Fibroblast of lung (primary cell): Measurements from ENCODE around the gene SLC41A1. TPM values are rescaled to one million over a fixed set of nuclear protein-coding genes. Genes with fewer than 3 reads are reported as not detected.

Experiments
- DNase-seq, 2 donors: peaks; one replicate each; pipeline versions ENCODE4 v3.0.0 to v3.0.0-alpha.2; 2010; ENCODE audit warnings: low read depth in 2 of 2
- H2AFZ ChIP-seq: 2 replicates; pipeline ENCODE4 v1.5.1; 2012; ENCODE audit warnings: low read length, control low read depth, inconsistent platforms
- H3K27ac ChIP-seq: 2 replicates; pipeline ENCODE4 v1.5.1; 2011; ENCODE audit warnings: low read length, control low read depth; ENCODE audit not compliant: insufficient read depth
- H3K27me3 ChIP-seq: 2 replicates; pipeline ENCODE4 v1.5.1; 2011; ENCODE audit warnings: mild to moderate bottlenecking, low read length; ENCODE audit not compliant: control insufficient read depth, insufficient read depth
- H3K36me3 ChIP-seq: 2 replicates; pipeline ENCODE4 v1.5.1; 2011; ENCODE audit warnings: low read length; ENCODE audit not compliant: control insufficient read depth, insufficient read depth
- H3K4me1 ChIP-seq: 2 replicates; pipeline ENCODE4 v1.5.1; 2011; ENCODE audit warnings: low read length; ENCODE audit not compliant: control insufficient read depth, insufficient read depth; ENCODE audit errors: extremely low read depth
- H3K4me2 ChIP-seq: 2 replicates; pipeline ENCODE4 v1.5.1; 2011; ENCODE audit warnings: low read length, control low read depth; ENCODE audit not compliant: insufficient read depth; ENCODE audit errors: extremely low read depth
- H3K4me3 ChIP-seq, 4 experiments: fragments of 200-600 bp in 1 of 4; sonication (generic) in 1 of 4; replicated peaks in 1 of 4; 2 replicates each; pipeline ENCODE4 v1.5.1; 2011 to 2016; ENCODE audit warnings: low read length in 4 of 4, low read depth in 3 of 4, mild to moderate bottlenecking in 3 of 4, control low read depth in 2 of 4, inconsistent platforms in 1 of 4, mixed read lengths in 1 of 4; ENCODE audit not compliant: insufficient read depth in 1 of 4; ENCODE audit errors: control extremely low read depth in 1 of 4
- H3K79me2 ChIP-seq: 2 replicates; pipeline ENCODE4 v1.5.1; 2012; ENCODE audit warnings: mild to moderate bottlenecking, low read length, inconsistent platforms; ENCODE audit not compliant: control insufficient read depth, insufficient read depth
- H3K9ac ChIP-seq: 2 replicates; pipeline ENCODE4 v1.5.1; 2011; ENCODE audit warnings: mild to moderate bottlenecking, low read length, control low read depth; ENCODE audit not compliant: insufficient read depth
- H3K9me3 ChIP-seq: 2 replicates; pipeline ENCODE4 v1.5.1; 2012; ENCODE audit warnings: low read depth, low read length; ENCODE audit not compliant: control insufficient read depth, insufficient read depth
- H4K20me1 ChIP-seq: 2 replicates; pipeline ENCODE4 v1.5.1; 2011; ENCODE audit warnings: low read length; ENCODE audit not compliant: control insufficient read depth, insufficient read depth; ENCODE audit errors: extremely low read depth
- CTCF ChIP-seq, 2 donors: IDR thresholded peaks in 1 of 2; conservative IDR thresholded peaks in 1 of 2; 1 replicate in 1 of 2; 2 replicates in 1 of 2; pipeline ENCODE4 v1.5.1; 2011 to 2012; ENCODE audit warnings: low read length in 2 of 2, control low read depth in 1 of 2, inconsistent platforms in 1 of 2, low read depth in 1 of 2, mild to moderate bottlenecking in 1 of 2
- EZH2 ChIP-seq: IDR thresholded peaks from 2 replicates; pipeline ENCODE4 v1.5.1; 2012; ENCODE audit warnings: low read length, control low read depth, mild to moderate bottlenecking; ENCODE audit errors: missing control alignments
- polyA plus RNA-seq, 2 donors: library from polyadenylated mRNA; depleted of rRNA in 1 of 2; stranded (reverse) in 1 of 2; unstranded in 1 of 2; fragments of >200 nt; gene quantifications; 2 replicates each; pipeline ENCODE4 v1.2.1, GENCODE V29; 2011 to 2012; ENCODE audit warnings: missing spikeins in 1 of 2
- total RNA-seq: library from RNA; depleted of rRNA; stranded (reverse); fragments of >200 nt; gene quantifications from 2 replicates; pipeline ENCODE4 v1.2.1, GENCODE V29; 2014

SLC41A1 gene
- total and polyA plus RNA-seq, 2 donors (not counting 1 experiment from before 2014, with no cell fraction given): 24.6 to 28.9 TPM

GRCh38 chr1:205810448-205811157, 2.4 kb downstream of the SLC41A1 start:
- Histone ChIP-seq H3K27me3 (no peaks in the 10 kb centered on the region), H3K4me3 (no peak overlapping the region), H3K4me1 (no peaks in the 10 kb centered on the region), H2AFZ (no peak overlapping the region), H3K36me3 (peaks cover 2% of the 10 kb centered on the region), H3K9me3 (no peaks in the 10 kb centered on the region), H3K27ac (no peak overlapping the region), H3K9ac (no peak overlapping the region), H4K20me1 (no peaks in the 10 kb centered on the region), H3K4me2 (no peak overlapping the region), H3K79me2 (peaks cover 5% of the 10 kb centered on the region)
- TF ChIP-seq CTCF (conservative IDR thresholded peaks at IDR 0.05 in 1 of 2, IDR thresholded peaks at IDR 0.05 in 1 of 2; ENCODE audit: low read depth in 1 of 2, low read length in 2 of 2) (peak; percentile 13 to 30), EZH2 (no peak)
- DNase-seq: no peak

- Histone ChIP-seq H4K20me1 (no peaks in the 10 kb centered on the region), H3K27me3 (no peaks in the 10 kb centered on the region), H3K4me2 (no peak overlapping the region), H3K79me2 (peaks cover 5% of the 10 kb centered on the region), H3K4me3 (no peak overlapping the region), H3K9ac (no peak overlapping the region), H3K9me3 (no peaks in the 10 kb centered on the region), H3K4me1 (no peaks in the 10 kb centered on the region), H3K27ac (no peak overlapping the region), H2AFZ (no peak overlapping the region), H3K36me3 (peaks cover 2% of the 10 kb centered on the region)
- TF ChIP-seq CTCF (conservative IDR thresholded peaks at IDR 0.05 in 1 of 2, IDR thresholded peaks at IDR 0.05 in 1 of 2; ENCODE audit: low read depth in 1 of 2, low read length in 2 of 2) (no peak), EZH2 (no peak)
- no peak for DNase-seq
Measured at GRCh38 chr1:205809942-205810345, 3.1 kb downstream of the SLC41A1 start.

- no peak overlapping the region for H3K4me3 ChIP-seq
- H3K4me1 ChIP-seq: no peaks in the 10 kb centered on the region
- TF ChIP-seq CTCF (conservative IDR thresholded peaks at IDR 0.05 in 1 of 2, IDR thresholded peaks at IDR 0.05 in 1 of 2; ENCODE audit: low read depth in 1 of 2, low read length in 2 of 2) (no peak), EZH2 (no peak)
- no peak overlapping the region for H3K9ac ChIP-seq
- H2AFZ ChIP-seq: no peak overlapping the region
- H3K79me2 ChIP-seq: peaks cover 5% of the 10 kb centered on the region
- H3K27me3 ChIP-seq: no peaks in the 10 kb centered on the region
- H3K36me3 ChIP-seq: peaks cover 2% of the 10 kb centered on the region
- H3K9me3 ChIP-seq: no peaks in the 10 kb centered on the region
- no peak for DNase-seq
- no peaks in the 10 kb centered on the region for H4K20me1 ChIP-seq
- H3K4me2 ChIP-seq: no peak overlapping the region
- no peak overlapping the region for H3K27ac ChIP-seq
Measured at GRCh38 chr1:205809469-205809868, 3.5 kb downstream of the SLC41A1 start.
